NOMO-1 treated with DMSO at 0.1 percent for 48 hours (cell line): ENCODE measurements around the gene BCL6.
"Not testable (repeated sequence)": the region's sequence is repeated elsewhere in the genome, so short reads cannot be mapped to it uniquely, and the experiment has no call there.

Source experiments
- DNase-seq: peaks from one replicate; lab custom pipeline; 2025; ENCODE audit not compliant: unreplicated experiment; lab: John Stamatoyannopoulos, UW

The BCL6 gene

GRCh38 chr3:187681756-187682155, 63.5 kb downstream of the BCL6 start:
- DNase-seq, result not testable (repeated sequence)

GRCh38 chr3:187679638-187680396, 65.5 kb downstream of the BCL6 start:
- peak; percentile 64 for DNase-seq

- peak; percentile 72 for DNase-seq
These were observed 66.5 kb downstream of the BCL6 start for GRCh38 chr3:187678726-187679268.

GRCh38 chr3:187677604-187678003, 67.7 kb downstream of the BCL6 start:
- DNase-seq, result no peak

- DNase-seq, result no peak
These were observed 72.3 kb downstream of the BCL6 start for GRCh38 chr3:187673012-187673411.
